GM08714 (cell line): ENCODE data around the gene DDIT3.

Experiments used
- H3K4me3 ChIP-seq: fragments of 200-500 bp; sonication (Bioruptor generic); 2 replicates; pipeline ENCODE4 v1.5.1; 2014; ENCODE audit warnings: mild to moderate bottlenecking, low read length, inconsistent platforms
- ZNF274 ChIP-seq: IDR thresholded peaks from 2 replicates; pipeline ENCODE4 v1.6.1; 2012; ENCODE audit warnings: mild to moderate bottlenecking, low read depth, low read length

The DDIT3 gene

GRCh38 chr12:57550641-57551549 lies 30.6 kb upstream of the DDIT3 start:
- TF ChIP-seq ZNF274 = no peak
- no peak overlapping the region for H3K4me3 ChIP-seq

GRCh38 chr12:57549909-57550640 lies 29.8 kb upstream of the DDIT3 start, which contains the start of gene KIF5A:
TSS of gene KIF5A (plus strand) at chr12:57550044. CDS start at chr12:57550272, 228 bp downstream.
- TF ChIP-seq ZNF274 = no peak
- peak within 1 kb of the TSS; percentile 19; the same call in 1 of the 2 replicates for H3K4me3 ChIP-seq

- no peak for TF ChIP-seq ZNF274
- peak overlapping the region; percentile 19; the same call in 1 of the 2 replicates for H3K4me3 ChIP-seq
These were observed 29.0 kb upstream of the DDIT3 start for GRCh38 chr12:57549203-57549908.

- no peak overlapping the region for H3K4me3 ChIP-seq
- no peak for TF ChIP-seq ZNF274
These were observed 28.2 kb upstream of the DDIT3 start for GRCh38 chr12:57548488-57548887.

GRCh38 chr12:57548013-57548315 lies 27.6 kb upstream of the DDIT3 start:
- H3K4me3 ChIP-seq = no peak overlapping the region
- TF ChIP-seq ZNF274 = no peak

GRCh38 chr12:57547288-57548012 lies 27.1 kb upstream of the DDIT3 start:
- TF ChIP-seq ZNF274 = no peak
- H3K4me3 ChIP-seq = peak overlapping the region; percentile 91; the same call in 1 of the 2 replicates

- H3K4me3 ChIP-seq = peak within 1 kb of the TSS; percentile 91
- no peak for TF ChIP-seq ZNF274
These were observed 26.3 kb upstream of the DDIT3 start, which contains the start of gene DCTN2 for GRCh38 chr12:57546438-57547287. TSS of gene DCTN2 (minus strand) at chr12:57547192. CDS start at chr12:57547063, 129 bp downstream.

GRCh38 chr12:57545809-57546437 lies 25.6 kb upstream of the DDIT3 start:
- TF ChIP-seq ZNF274 = no peak
- H3K4me3 ChIP-seq = peak overlapping the region; percentile 91

- no peak for TF ChIP-seq ZNF274
- H3K4me3 ChIP-seq = no peak overlapping the region
These were observed 23.3 kb upstream of the DDIT3 start for GRCh38 chr12:57543581-57543980.

- no peak for TF ChIP-seq ZNF274
- no peak overlapping the region for H3K4me3 ChIP-seq
These were observed 21.4 kb upstream of the DDIT3 start for GRCh38 chr12:57541717-57542116.

- H3K4me3 ChIP-seq = no peak overlapping the region
- no peak for TF ChIP-seq ZNF274
These were observed 20.7 kb upstream of the DDIT3 start for GRCh38 chr12:57541001-57541400.

GRCh38 chr12:57539134-57539768 lies 18.9 kb upstream of the DDIT3 start:
- no peak for TF ChIP-seq ZNF274
- no peak overlapping the region for H3K4me3 ChIP-seq

- H3K4me3 ChIP-seq = no peak overlapping the region
- TF ChIP-seq ZNF274 = no peak
These were observed 16.3 kb upstream of the DDIT3 start for GRCh38 chr12:57536597-57536942.
